HG02840 (cell line): Measurements from ENCODE around the gene RNASE11.

Experiments
- ATAC-seq: cut with Tn5 transposase; IDR thresholded peaks from one replicate; pipeline ENCODE4 v1.9.1; 2021; ENCODE audit warnings: mild to moderate bottlenecking, moderate library complexity, moderate number of reproducible peaks; ENCODE audit not compliant: unreplicated experiment, low FRiP score

RNASE11 gene

DNA sequence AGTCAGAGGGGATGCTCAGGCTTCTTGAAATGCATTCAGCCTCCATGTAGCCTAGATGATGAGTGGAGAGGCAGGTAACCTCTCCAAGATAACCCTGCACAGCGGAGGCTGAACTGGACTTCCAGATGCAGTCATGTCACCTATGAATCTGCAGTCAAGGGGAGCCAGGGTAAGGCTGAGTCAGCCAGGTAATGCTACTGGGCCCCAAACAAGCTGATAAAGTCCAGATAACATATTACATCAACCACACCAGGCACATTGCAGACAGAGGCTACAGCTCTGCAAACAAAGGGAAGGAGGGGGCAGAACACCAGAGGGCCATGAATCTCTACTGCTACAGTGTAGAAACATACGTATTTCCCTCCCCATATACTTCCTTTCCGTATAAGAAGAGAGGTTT, 40.9 kb downstream of the RNASE11 start:
- ATAC-seq: no peak

DNA sequence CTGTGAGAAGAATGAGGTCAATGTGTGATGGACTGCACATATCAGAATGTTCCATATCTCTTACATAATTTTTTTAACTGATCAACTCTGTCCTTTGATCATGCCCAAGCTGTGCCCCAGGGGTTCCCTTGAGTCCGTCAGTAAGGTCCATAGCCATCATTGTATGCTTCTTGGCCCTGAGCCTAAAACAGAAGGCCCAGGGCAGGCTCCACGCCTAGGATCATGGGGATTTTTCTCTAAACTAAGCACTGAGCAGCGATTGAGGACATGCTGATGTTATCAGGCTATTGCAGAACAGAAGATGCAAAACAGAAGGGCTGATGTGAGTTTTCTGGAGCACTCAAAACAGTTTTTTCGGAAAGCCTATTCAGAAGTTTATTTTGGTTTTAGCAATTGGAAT, 47.9 kb downstream of the RNASE11 start:
- ATAC-seq: no peak
